GM19239 (cell line): Measurements from ENCODE around the gene CACFD1.
A peak's percentile ranks its signal among the peaks of the same experiment; 100 is the strongest.

Source experiments
- DNase-seq: peaks from one replicate; pipeline ENCODE4 v3.0.0; 2011; ENCODE audit warnings: low spot score; ENCODE audit not compliant: insufficient read length
- FAIRE-seq: peaks from 2 replicates; lab custom pipeline; 2011; peaks lifted over from hg19 to GRCh38; lab: Jason Lieb, UNC

Gene CACFD1

DNA sequence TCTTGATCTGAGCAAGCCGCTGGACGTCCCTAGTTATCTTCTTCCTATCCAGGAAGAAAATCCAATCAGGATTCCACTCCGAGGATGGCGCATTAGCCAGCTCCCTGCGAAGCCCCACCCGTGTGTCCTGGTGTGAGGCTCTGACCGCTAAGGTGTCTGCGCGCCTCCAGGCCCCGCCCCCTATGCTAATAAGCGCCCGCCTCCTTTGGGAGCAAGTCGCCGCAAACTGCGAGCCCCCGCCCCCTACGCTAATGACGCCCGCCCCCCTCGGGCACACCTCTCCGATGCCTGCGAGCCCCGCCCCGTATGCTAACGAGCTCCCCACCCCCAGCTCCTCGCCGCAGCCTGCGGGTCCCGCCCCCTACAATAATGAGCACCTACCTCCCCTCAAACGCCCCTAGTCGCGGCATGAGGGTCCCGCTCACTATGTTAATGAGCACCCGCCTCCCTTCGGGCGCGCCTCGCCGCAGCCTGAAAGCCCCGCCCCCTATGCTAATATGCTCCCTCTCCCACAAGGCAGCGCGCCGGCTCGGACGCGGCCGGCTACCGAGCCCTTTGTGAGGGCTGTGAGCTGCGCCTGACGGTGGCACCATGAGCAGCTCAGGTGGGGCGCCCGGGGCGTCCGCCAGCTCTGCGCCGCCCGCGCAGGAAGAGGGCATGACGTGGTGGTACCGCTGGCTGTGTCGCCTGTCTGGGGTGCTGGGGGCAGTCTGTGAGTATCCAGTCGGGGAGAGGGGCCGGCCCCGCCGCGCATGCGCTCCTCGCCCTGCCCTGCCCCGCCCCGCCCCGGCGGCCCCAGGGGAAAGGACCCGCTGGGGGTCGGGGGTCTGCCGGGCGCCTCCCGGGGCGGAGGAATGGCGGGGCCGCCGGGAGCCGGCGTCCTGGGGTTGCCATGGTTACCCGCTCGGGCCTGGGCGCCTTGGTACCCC, at the start of gene CACFD1:
Gene CACFD1 (plus strand): TSS at position 503 of the 929 bp plus-strand sequence. CDS start 89 bp downstream, at position 592.
- peak; percentile 100 for DNase-seq
- peak; percentile 89 for FAIRE-seq

- no peak for FAIRE-seq
- no peak for DNase-seq
Measured at GRCh38 chr9:133415170-133415569, 44.6 kb upstream of the CACFD1 start.

DNA sequence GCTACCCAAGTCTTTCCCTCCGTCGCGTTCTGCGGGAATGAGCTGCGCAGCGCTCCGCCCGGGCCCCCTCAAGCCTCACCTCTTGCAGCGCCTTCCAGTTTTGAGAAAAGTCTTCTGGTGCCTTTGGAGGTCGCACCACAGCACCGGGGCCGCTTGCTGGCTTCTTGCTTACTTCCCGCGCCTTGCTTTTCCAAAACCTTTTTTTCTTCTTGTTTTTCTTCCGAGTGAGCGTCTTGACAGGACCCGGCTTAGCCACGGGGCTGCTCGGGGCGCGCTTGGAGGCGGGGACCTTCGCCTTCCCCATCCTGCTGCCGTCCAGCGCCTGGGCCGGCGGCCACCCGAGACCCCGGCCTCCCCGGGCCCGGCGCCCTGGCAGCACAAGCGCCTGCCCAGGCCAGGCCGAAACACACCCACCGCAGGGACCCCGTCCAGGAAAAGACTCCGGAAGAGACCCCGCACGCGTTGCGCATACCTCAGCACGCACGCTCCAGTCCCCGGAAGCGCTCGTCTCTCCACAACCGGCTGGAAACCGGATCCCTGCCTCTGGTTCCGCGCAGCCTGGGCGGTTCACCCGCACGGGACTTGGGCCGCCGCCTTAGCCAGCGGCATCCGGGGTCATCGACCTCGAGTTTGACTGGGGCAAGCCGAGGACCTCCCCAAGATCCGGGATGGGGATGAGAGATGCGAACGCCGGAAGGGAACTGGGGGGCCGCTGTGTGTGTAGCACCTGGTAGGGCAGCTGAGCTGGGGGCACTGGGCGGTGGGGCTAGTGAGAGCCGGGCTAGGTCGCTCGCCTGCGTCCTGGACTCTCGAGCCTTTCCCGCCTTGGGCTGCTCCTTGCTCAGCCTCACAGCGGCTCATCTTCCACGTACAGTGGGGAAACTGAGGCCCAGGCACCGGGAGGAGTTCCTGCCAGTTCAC, 42.0 kb upstream of the CACFD1 start, which contains the start of gene REXO4:
Gene REXO4 (minus strand): TSS at position 470 of the 921 bp plus-strand sequence. CDS start 166 bp downstream, at position 304.
- DNase-seq (peak; percentile 81), FAIRE-seq (peak; percentile 66)

- no peak for FAIRE-seq
- no peak for DNase-seq
Measured at GRCh38 chr9:133419005-133419404, 40.8 kb upstream of the CACFD1 start.

DNA sequence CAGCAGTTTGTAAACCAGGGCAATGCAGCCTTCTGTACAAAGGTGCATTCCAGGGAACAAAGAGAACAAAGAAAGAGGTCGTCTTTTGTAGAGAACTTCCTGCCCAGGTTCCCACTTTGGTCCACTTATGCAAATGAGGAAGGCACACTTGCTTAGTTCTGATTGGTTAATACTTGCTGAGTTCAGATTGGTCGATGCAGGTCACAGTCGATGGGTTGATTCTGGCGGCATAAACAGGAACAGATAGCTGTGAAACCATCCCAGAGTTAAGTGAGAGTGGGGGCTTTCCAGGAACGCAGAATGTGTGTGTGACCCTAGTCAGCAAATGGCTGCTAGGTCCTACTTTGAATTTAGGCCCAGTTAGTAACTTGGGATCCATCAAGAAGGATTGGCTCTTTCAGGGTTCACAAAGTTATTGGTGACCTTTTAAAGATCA, 39.4 kb upstream of the CACFD1 start:
- DNase-seq (peak; percentile 66), FAIRE-seq (peak; percentile 85)

- DNase-seq (no peak), FAIRE-seq (peak; percentile 75)
Measured at GRCh38 chr9:133421615-133422542, 37.9 kb upstream of the CACFD1 start, which contains the start of gene ADAMTS13. ADAMTS13 (plus strand) TSS chr9:133422367; CDS start chr9:133422444, 77 bp downstream.

- DNase-seq = no peak
- FAIRE-seq = no peak
Measured at GRCh38 chr9:133423216-133423615, 36.6 kb upstream of the CACFD1 start.

DNA sequence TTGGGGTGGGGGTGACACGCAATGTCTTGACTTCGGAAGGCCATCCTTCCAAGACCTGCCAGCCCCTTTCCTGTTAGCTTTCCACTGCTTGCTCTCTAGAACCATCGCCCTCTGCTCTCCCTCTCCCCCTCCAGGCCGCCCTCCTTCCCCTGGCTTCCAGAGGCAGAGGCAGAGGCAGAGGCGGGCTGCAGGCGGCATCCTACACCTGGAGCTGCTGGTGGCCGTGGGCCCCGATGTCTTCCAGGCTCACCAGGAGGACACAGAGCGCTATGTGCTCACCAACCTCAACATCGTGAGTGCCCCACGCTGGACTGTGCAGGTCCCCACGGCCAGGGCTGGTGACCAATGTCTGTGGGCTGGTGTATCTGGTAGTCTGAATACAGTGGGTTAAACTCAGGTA, 35.6 kb upstream of the CACFD1 start:
- DNase-seq (no peak), FAIRE-seq (no peak)

DNA sequence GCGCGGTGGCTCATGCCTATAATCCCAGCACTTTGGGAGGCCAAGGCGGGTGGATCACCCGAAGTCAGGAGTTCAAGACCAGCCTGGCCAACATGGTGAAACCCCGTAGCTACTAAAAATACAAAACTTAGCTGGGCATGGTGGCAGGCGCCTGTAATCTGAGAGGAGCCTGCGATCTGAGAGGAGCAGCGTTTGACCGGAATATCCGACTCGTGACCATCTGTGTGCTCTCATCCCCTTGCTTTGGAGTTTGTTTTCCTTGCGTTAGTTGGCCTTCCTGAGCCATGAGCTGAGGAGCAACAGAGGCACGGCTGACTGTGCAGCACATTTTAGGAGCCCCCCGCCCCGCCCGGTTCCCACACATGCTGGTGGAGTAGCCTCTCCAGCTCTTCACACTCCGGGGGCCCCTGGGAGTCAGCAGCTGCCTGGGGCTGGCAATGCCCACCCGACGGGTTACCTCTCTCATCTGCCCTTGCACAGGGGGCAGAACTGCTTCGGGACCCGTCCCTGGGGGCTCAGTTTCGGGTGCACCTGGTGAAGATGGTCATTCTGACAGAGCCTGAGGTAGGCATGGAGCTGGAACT, 34.6 kb upstream of the CACFD1 start:
- DNase-seq = no peak

DNA sequence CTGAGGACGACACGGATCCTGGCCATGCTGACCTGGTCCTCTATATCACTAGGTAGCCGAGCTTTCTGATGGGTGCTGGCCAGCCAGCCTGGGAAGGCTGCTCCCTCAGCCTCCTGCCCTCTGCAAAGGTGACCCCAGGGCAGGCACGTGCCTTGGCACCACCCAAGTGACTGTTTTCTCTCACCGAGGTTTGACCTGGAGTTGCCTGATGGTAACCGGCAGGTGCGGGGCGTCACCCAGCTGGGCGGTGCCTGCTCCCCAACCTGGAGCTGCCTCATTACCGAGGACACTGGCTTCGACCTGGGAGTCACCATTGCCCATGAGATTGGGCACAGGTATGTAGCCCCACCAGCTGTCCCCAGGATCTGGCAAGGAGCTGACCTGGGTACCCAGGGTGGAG, 33.8 kb upstream of the CACFD1 start:
- FAIRE-seq (no peak), DNase-seq (no peak)

More for the DNA sequence above, 34.6 kb upstream of the CACFD1 start:
- FAIRE-seq = no peak

- FAIRE-seq (no peak), DNase-seq (no peak)
Measured at GRCh38 chr9:133427658-133428348, 32.0 kb upstream of the CACFD1 start.

DNA sequence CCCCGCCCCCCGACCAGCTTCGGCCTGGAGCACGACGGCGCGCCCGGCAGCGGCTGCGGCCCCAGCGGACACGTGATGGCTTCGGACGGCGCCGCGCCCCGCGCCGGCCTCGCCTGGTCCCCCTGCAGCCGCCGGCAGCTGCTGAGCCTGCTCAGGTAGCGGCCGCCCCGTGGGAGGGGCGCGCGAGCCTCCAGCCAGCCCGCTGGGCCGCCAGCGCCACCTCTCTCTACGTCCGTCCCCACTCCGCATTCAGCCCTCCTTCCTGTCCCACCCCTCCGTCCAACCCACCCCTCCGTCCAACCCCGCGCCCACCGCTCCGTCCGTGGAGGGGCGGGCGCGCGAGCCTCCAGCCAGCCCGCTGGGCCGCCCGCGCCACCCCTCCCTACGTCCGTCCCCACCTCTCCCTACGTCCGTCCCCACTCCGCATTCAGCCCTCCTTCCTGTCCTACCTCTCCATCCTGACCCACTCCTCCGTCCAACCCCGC, 31.1 kb upstream of the CACFD1 start:
- FAIRE-seq (no peak), DNase-seq (no peak)

- FAIRE-seq = no peak
Measured at GRCh38 chr9:133429214-133429613, 30.6 kb upstream of the CACFD1 start.

DNA sequence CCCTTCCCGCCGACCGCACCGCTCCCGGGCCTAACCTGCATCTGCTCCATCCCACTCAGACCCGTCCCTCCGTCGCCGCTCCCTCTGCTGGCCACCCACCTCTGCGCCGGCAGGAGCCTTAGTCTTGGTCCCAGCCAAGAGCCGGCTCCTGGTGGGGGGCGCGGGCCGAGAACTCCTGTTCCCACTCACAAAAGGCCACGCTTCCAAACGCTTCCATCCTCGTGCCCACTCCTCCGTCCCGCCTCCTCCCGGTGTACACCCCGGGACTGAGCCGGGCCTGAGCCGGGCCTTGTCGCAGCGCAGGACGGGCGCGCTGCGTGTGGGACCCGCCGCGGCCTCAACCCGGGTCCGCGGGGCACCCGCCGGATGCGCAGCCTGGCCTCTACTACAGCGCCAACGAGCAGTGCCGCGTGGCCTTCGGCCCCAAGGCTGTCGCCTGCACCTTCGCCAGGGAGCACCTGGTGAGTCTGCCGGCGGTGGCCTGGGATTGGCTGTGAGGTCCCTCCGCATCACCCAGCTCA, 30.1 kb upstream of the CACFD1 start:
- no peak for FAIRE-seq
- peak; percentile 59 for DNase-seq

More at GRCh38 chr9:133429214-133429613, 30.6 kb upstream of the CACFD1 start:
- no peak for DNase-seq

DNA sequence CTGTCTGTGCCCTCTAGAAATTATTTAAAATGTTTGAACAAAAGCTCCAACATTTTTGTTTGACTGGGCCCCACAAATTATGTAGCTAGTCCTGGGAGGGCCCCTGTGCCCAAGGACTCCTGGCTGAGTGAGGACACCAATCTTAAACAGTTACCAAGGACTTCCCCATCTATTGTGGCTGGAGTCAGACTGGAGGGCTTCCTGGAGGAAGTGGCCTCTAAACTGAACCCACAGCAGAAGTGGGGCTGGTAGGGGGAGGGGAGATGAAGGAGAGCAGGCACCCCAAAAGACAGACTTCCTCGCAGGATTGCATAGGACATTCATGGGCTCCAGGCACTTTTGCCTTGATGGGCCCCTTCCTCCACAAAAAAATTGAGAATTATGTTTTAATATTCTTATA, 29.5 kb upstream of the CACFD1 start:
- no peak for FAIRE-seq

DNA sequence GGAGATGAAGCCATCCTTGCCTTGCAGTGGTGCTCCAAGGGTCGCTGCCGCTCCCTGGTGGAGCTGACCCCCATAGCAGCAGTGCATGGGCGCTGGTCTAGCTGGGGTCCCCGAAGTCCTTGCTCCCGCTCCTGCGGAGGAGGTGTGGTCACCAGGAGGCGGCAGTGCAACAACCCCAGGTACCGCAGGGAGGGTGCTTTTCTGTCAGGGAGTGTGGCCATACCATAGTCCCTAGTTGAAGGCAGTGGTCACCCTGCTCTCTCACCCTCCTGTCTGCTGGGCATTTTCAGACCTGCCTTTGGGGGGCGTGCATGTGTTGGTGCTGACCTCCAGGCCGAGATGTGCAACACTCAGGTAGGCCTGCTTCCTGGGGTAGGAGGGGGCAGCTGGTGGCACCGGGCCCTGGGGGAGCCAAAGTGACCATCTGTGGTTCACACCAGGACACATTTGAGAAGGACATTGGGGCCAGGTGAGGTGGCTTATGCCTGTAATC, 26.4 kb upstream of the CACFD1 start:
- FAIRE-seq (no peak), DNase-seq (no peak)

More for the DNA sequence above, 29.5 kb upstream of the CACFD1 start:
- DNase-seq = no peak

GRCh38 chr9:133436681-133437080, 23.1 kb upstream of the CACFD1 start:
- no peak for FAIRE-seq

More at GRCh38 chr9:133436681-133437080, 23.1 kb upstream of the CACFD1 start:
- no peak for DNase-seq
